Keratinocyte (primary cell): ENCODE data around the gene ROBO3. TPM values are rescaled to one million over a fixed set of nuclear protein-coding genes. Genes with fewer than 3 reads are reported as not detected.

Source experiments
- DNase-seq: peaks from one replicate; pipeline ENCODE4 v3.0.0-alpha.2; 2011; ENCODE audit warnings: low read depth, missing footprints, low spot score
- FAIRE-seq: peaks from 2 replicates; lab custom pipeline; 2011; peaks lifted over from hg19 to GRCh38; lab: Jason Lieb, UNC
- H2AFZ ChIP-seq: 2 replicates; pipeline ENCODE4 v1.6.0; 2012; ENCODE audit warnings: low read length, control low read depth, inconsistent platforms; ENCODE audit not compliant: control insufficient read depth
- H3K27ac ChIP-seq: 2 replicates; pipeline ENCODE4 v1.5.1; 2011; ENCODE audit warnings: low read length; ENCODE audit not compliant: control insufficient read depth, insufficient read depth
- H3K27me3 ChIP-seq: 3 replicates; pipeline ENCODE4 v1.6.0; 2011; ENCODE audit warnings: low read length; ENCODE audit not compliant: control insufficient read depth, insufficient read depth; ENCODE audit errors: extremely low read depth
- H3K36me3 ChIP-seq, 2 experiments: 2 replicates in 1 of 2; 3 replicates in 1 of 2; pipeline ENCODE4 v1.5.1; 2011; ENCODE audit warnings: low read length in 2 of 2, mild to moderate bottlenecking in 1 of 2; ENCODE audit not compliant: control insufficient read depth in 2 of 2, insufficient read depth in 2 of 2; ENCODE audit errors: extremely low read depth in 1 of 2
- H3K4me1 ChIP-seq: 3 replicates; pipeline ENCODE4 v1.5.1; 2011; ENCODE audit warnings: low read length; ENCODE audit not compliant: control insufficient read depth, insufficient read depth; ENCODE audit errors: extremely low read depth
- H3K4me2 ChIP-seq: 3 replicates; pipeline ENCODE4 v1.6.0; 2011; ENCODE audit warnings: low read depth, low read length; ENCODE audit not compliant: control insufficient read depth, insufficient read depth; ENCODE audit errors: extremely low read depth
- H3K4me3 ChIP-seq, 3 experiments: fragments of 200-600 bp in 1 of 3; sonication (generic) in 1 of 3; 2 replicates in 2 of 3; 3 replicates in 1 of 3; pipeline ENCODE4 v1.5.1; 2011 to 2016; ENCODE audit warnings: low read length in 3 of 3, mild to moderate bottlenecking in 3 of 3, control low read depth in 2 of 3, inconsistent platforms in 1 of 3, low read depth in 1 of 3, mixed read lengths in 1 of 3, mixed run types in 1 of 3, moderate library complexity in 1 of 3; ENCODE audit not compliant: control insufficient read depth in 2 of 3, insufficient read depth in 2 of 3; ENCODE audit errors: extremely low read depth in 1 of 3
- H3K79me2 ChIP-seq: 2 replicates; pipeline ENCODE4 v1.6.0; 2012; ENCODE audit warnings: low read length; ENCODE audit not compliant: control insufficient read depth, insufficient read depth
- H3K9ac ChIP-seq: 3 replicates; pipeline ENCODE4 v1.6.0; 2011; ENCODE audit warnings: low read length; ENCODE audit not compliant: control insufficient read depth, insufficient read depth; ENCODE audit errors: extremely low read depth
- H3K9me1 ChIP-seq: 3 replicates; pipeline ENCODE4 v1.6.0; 2011; ENCODE audit warnings: low read length; ENCODE audit not compliant: control insufficient read depth, insufficient read depth; ENCODE audit errors: extremely low read depth
- H3K9me3 ChIP-seq: 2 replicates; pipeline ENCODE4 v1.5.1; 2012; ENCODE audit warnings: low read depth, low read length; ENCODE audit not compliant: control insufficient read depth
- H4K20me1 ChIP-seq: 3 replicates; pipeline ENCODE4 v1.6.0; 2011; ENCODE audit warnings: low read length; ENCODE audit not compliant: control insufficient read depth, insufficient read depth; ENCODE audit errors: extremely low read depth
- EZH2 ChIP-seq: IDR thresholded peaks from one replicate; pipeline ENCODE4 v1.6.1; 2012; ENCODE audit warnings: inconsistent platforms, mild to moderate bottlenecking, low read length, moderate library complexity
- dilution Hi-C: fragments of 300-500 bp; cut with MboI; formaldehyde crosslinking; loops from one replicate; pipeline ENCODE4 v1.7.0; 2020; ENCODE audit warnings: low sequenced_read_pairs; ENCODE audit not compliant: extremely low pct_ligation_motif_present
- polyA plus RNA-seq, 5 experiments: library from polyadenylated mRNA; depleted of rRNA in 3 of 5; stranded (reverse) in 3 of 5; stranded (forward) in 1 of 5; unstranded in 1 of 5; fragments of >200 nt; gene quantifications; 1 replicate in 1 of 5; 2 replicates in 3 of 5; 3 replicates in 1 of 5; pipeline versions ENCODE4 v1.2.1 to v1.2.3, GENCODE V29; 2011 to 2012; ENCODE audit warnings: missing spikeins in 2 of 5, low read depth in 1 of 5, low replicate concordance in 1 of 5
- TF ChIP-seq, protein P1 (sequence below), 3 experiments: IDR thresholded peaks in 1 of 3; conservative IDR thresholded peaks in 1 of 3; optimal IDR thresholded peaks in 1 of 3; 2 replicates in 2 of 3; 3 replicates in 1 of 3; pipeline versions ENCODE3 to v1.5.1; 2011; ENCODE audit warnings: low read length in 3 of 3, mild to moderate bottlenecking in 3 of 3, moderate library complexity in 2 of 3, control low read depth in 1 of 3, inconsistent platforms in 1 of 3; ENCODE audit not compliant: insufficient read depth in 2 of 3; ENCODE audit errors: extremely low read depth in 1 of 3

Gene ROBO3
- polyA plus RNA-seq, 1 donor (not counting 4 experiments of a cell fraction or from before 2014, with no cell fraction given) = 13.6 TPM

GRCh38 chr11:124923296-124923695 lies 58.1 kb downstream of the ROBO3 start:
- Histone ChIP-seq H4K20me1 (no peaks in the 10 kb centered on the region), H3K4me3 (no peak overlapping the region), H3K27me3 (peaks cover 16% of the 10 kb centered on the region), H3K79me2 (no peaks in the 10 kb centered on the region), H3K9me3 (no peaks in the 10 kb centered on the region), H3K9ac (no peak overlapping the region), H3K36me3 (no peaks in the 10 kb centered on the region), H3K4me1 (no peaks in the 10 kb centered on the region), H3K9me1 (no peaks in the 10 kb centered on the region), H2AFZ (no peak overlapping the region), H3K4me2 (no peak overlapping the region), H3K27ac (no peak overlapping the region)
- DNase-seq (no peak), FAIRE-seq (no peak)
- dilution Hi-C loops = no loop called here
- TF ChIP-seq, protein P1, sequence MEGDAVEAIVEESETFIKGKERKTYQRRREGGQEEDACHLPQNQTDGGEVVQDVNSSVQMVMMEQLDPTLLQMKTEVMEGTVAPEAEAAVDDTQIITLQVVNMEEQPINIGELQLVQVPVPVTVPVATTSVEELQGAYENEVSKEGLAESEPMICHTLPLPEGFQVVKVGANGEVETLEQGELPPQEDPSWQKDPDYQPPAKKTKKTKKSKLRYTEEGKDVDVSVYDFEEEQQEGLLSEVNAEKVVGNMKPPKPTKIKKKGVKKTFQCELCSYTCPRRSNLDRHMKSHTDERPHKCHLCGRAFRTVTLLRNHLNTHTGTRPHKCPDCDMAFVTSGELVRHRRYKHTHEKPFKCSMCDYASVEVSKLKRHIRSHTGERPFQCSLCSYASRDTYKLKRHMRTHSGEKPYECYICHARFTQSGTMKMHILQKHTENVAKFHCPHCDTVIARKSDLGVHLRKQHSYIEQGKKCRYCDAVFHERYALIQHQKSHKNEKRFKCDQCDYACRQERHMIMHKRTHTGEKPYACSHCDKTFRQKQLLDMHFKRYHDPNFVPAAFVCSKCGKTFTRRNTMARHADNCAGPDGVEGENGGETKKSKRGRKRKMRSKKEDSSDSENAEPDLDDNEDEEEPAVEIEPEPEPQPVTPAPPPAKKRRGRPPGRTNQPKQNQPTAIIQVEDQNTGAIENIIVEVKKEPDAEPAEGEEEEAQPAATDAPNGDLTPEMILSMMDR (optimal IDR thresholded peaks at IDR 0.05 in 1 of 3, IDR thresholded peaks at IDR 0.05 in 1 of 3, conservative IDR thresholded peaks at IDR 0.05 in 1 of 3; ENCODE audit: extremely low read depth in 1 of 3, insufficient read depth in 2 of 3, low read length in 3 of 3) = no peak
- TF ChIP-seq EZH2 = no peak

DNA sequence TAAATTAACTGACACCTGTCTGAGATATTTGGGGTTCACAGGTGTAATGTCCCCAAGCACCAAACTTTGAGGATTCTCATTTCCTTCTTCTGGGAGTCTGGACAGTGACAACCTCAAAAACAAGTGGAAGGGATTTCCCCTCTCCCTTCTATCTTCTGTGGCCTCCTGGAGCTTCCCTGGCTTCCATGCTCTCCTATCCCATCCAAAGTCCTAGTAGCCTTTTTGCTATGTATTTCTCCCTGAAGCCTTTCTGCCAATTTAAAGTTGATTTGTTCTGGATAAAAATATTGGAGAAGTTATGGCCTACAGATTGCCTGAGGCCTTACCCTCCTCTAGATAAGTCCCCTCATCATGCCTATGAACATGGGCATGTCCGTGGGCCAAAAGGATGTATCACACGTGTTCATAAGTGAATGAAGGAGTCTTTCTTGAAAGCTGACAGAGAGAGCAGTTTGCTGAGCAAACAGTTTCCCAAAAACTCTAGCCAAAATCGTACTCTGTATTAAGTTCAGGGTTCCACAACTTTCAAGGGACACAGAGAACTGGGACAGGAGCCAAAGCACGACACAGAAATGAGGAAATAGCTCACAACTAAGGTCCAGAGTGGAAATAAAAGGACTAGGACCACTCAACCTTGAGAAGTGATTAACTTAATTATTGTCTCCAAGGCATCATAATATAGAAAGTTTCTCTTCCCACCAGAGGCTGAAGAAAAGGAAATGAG lies 63.9 kb downstream of the ROBO3 start:
- Histone ChIP-seq H3K79me2 (no peaks in the 10 kb centered on the region), H3K27ac (no peak overlapping the region), H3K4me2 (no peak overlapping the region), H4K20me1 (no peaks in the 10 kb centered on the region), H2AFZ (no peak overlapping the region), H3K36me3 (no peaks in the 10 kb centered on the region), H3K9me3 (no peaks in the 10 kb centered on the region), H3K27me3 (no peaks in the 10 kb centered on the region), H3K9ac (no peak overlapping the region), H3K9me1 (no peaks in the 10 kb centered on the region), H3K4me1 (no peaks in the 10 kb centered on the region), H3K4me3 (no peak overlapping the region)
- FAIRE-seq = no peak
- no peak for TF ChIP-seq EZH2
- TF ChIP-seq, protein P1 (optimal IDR thresholded peaks at IDR 0.05 in 1 of 3, IDR thresholded peaks at IDR 0.05 in 1 of 3, conservative IDR thresholded peaks at IDR 0.05 in 1 of 3; ENCODE audit: extremely low read depth in 1 of 3, insufficient read depth in 2 of 3, low read length in 3 of 3) = no peak
- DNase-seq = no peak
- dilution Hi-C loops = no loop called here
